HG02642 (cell line): ENCODE data around the gene UROC1.

Experiments
- ATAC-seq: cut with Tn5 transposase; IDR thresholded peaks from one replicate; pipeline ENCODE4 v1.9.1; 2021; ENCODE audit warnings: mild to moderate bottlenecking; ENCODE audit not compliant: unreplicated experiment, poor library complexity

Gene UROC1

GRCh38 chr3:126484148-126484547, 33.4 kb downstream of the UROC1 start:
- ATAC-seq: no peak

GRCh38 chr3:126483321-126483761, 34.2 kb downstream of the UROC1 start:
- ATAC-seq: no peak

GRCh38 chr3:126482503-126483255, 34.9 kb downstream of the UROC1 start:
- ATAC-seq: no peak

- no peak for ATAC-seq
Measured at GRCh38 chr3:126481808-126482502, 35.6 kb downstream of the UROC1 start.

- no peak for ATAC-seq
Measured at GRCh38 chr3:126480861-126481260, 36.7 kb downstream of the UROC1 start.

- ATAC-seq: no peak
Measured at GRCh38 chr3:126480206-126480605, 37.4 kb downstream of the UROC1 start.

GRCh38 chr3:126479642-126480041, 37.9 kb downstream of the UROC1 start:
- ATAC-seq: no peak

GRCh38 chr3:126478581-126479310, 38.8 kb downstream of the UROC1 start:
- ATAC-seq: no peak

- ATAC-seq: no peak
Measured at GRCh38 chr3:126477061-126477380, 40.6 kb downstream of the UROC1 start.

GRCh38 chr3:126476166-126477060, 41.2 kb downstream of the UROC1 start:
- peak; percentile 41 for ATAC-seq

GRCh38 chr3:126475413-126476114, 42.0 kb downstream of the UROC1 start, which contains the start of gene ZXDC:
Gene ZXDC, minus strand, starts transcription at chr3:126475891. Its CDS starts 26 bp downstream, at chr3:126475865.
- peak; percentile 80 for ATAC-seq

- peak; percentile 26 for ATAC-seq
Measured at GRCh38 chr3:126474498-126475412, 42.8 kb downstream of the UROC1 start.

GRCh38 chr3:126473292-126474168, 44.0 kb downstream of the UROC1 start:
- no peak for ATAC-seq

- ATAC-seq: no peak
Measured at GRCh38 chr3:126472277-126473006, 45.1 kb downstream of the UROC1 start.

GRCh38 chr3:126469479-126469878, 48.1 kb downstream of the UROC1 start:
- no peak for ATAC-seq

GRCh38 chr3:126468028-126468891, 49.3 kb downstream of the UROC1 start:
- no peak for ATAC-seq
